ENCODE measurements around the gene HEPACAM2.

The HEPACAM2 gene

DNA sequence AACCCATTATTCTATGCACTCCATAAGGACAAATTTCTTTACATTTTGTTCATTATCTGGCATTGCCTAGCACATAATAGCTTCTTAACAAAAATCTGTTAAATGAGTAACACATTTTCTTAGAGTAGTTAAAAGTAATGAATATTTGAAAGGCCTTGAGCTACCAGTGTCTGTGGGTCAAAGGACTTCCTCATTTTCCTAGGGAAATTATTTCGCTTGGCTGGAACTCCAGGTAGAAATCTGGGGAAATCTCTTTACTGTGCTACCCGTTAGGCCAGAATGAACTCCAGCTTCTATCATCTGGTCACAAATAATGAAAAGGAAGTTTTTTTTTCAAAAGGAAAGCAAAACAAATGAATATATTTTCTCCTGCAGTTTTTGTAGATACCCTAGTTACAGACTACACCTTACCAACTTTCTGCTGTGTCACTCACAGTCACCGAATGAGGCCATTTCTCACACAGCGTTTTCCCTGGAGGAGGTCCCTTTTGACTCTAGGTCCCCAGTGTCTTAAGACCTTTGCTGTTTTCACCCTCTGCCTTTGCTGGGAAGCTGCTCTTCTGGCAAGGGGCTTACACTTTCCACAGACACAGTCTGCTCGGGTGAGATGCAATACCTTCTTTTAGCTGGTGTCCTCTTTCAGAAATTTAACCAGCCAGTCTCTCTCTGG lies 79.7 kb downstream of the HEPACAM2 start:
- peak overlapping the region; percentile 66 to 97 (median 80) for H3K4me2 ChIP-seq
- H4K20me1 ChIP-seq, result no peaks in the 10 kb centered on the region
- H3K4me1 ChIP-seq, result peaks cover 24 to 60% (median 35%) of the 10 kb centered on the region in 10 experiments
- peak overlapping the region; percentile 53 to 63 (median 56); a peak in 16 of 20 replicates for H3K4me3 ChIP-seq
- no peak for TF ChIP-seq Cebpa-rat (IDR thresholded peaks at IDR 0.05)
- H3K27ac ChIP-seq, result peak overlapping the region in 9 of 11 experiments; percentile 33 to 77 (median 67); a peak in 15 of 22 replicates
- no peaks in the 10 kb centered on the region for H3K27me3 ChIP-seq
- no peaks in the 10 kb centered on the region for H3K9me3 ChIP-seq (replicated peaks in 1 of 11)
- peak overlapping the region; percentile 1 to 72 (median 65); a peak in 12 of 22 replicates for H3K9ac ChIP-seq
- H3K36me3 ChIP-seq, result peaks cover 0 to 29% (median 3%) of the 10 kb centered on the region in 11 experiments; a peak in 8 of 22 replicates

GRCh38 chr7:93146036-93146435 lies 80.2 kb downstream of the HEPACAM2 start:
- Histone ChIP-seq H3K9ac (no peak overlapping the region), H3K4me1 (peaks cover 24 to 54% (median 35%) of the 10 kb centered on the region in 10 experiments), H3K27ac (peak overlapping the region in 2 of 11 experiments; percentile 30 to 70; a peak in 1 of 22 replicates), H3K4me3 (no peak overlapping the region), H3K27me3 (no peaks in the 10 kb centered on the region), H4K20me1 (no peaks in the 10 kb centered on the region), H3K36me3 (peaks cover 0 to 31% (median 3%) of the 10 kb centered on the region in 11 experiments; a peak in 8 of 22 replicates), H3K9me3 (replicated peaks in 1 of 11) (no peaks in the 10 kb centered on the region), H3K4me2 (peak overlapping the region; percentile 38 to 97 (median 78))
- TF ChIP-seq Cebpa-rat (IDR thresholded peaks at IDR 0.05), result no peak

DNA sequence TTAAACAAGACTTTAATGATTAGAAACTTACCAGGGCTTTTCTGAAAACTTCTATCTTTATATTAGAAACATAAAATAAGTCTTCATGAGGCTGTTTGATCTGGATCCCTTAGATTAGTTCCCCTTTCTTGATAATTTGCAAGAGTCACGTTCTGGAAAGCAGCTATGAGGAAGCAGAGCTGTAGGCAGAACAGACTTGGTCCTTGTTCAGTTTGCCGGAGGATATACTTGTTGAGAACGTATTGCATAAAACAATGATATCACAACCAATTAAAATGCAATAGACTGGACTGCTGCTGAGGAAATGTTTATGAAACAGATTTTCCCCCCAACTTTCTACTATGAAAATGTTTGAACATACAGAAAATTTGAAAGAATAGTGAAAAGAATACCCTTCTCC lies 80.9 kb downstream of the HEPACAM2 start:
- Histone ChIP-seq H4K20me1 (no peaks in the 10 kb centered on the region), H3K4me1 (peaks cover 24 to 47% (median 34%) of the 10 kb centered on the region in 10 experiments), H3K27ac (no peak overlapping the region), H3K27me3 (no peaks in the 10 kb centered on the region), H3K4me3 (no peak overlapping the region), H3K4me2 (peak overlapping the region in 9 of 11 experiments; percentile 49 to 97 (median 78); a peak in 15 of 22 replicates), H3K9me3 (replicated peaks in 1 of 11) (no peaks in the 10 kb centered on the region), H3K36me3 (peaks cover 0 to 37% (median 3%) of the 10 kb centered on the region in 11 experiments; a peak in 8 of 22 replicates), H3K9ac (no peak overlapping the region)
- TF ChIP-seq Cebpa-rat (IDR thresholded peaks at IDR 0.05), result no peak

GRCh38 chr7:93142127-93142526 lies 84.1 kb downstream of the HEPACAM2 start:
- no peak overlapping the region for H3K4me2 ChIP-seq
- no peak overlapping the region for H3K4me3 ChIP-seq
- no peaks in the 10 kb centered on the region for H3K27me3 ChIP-seq
- H3K27ac ChIP-seq, result no peak overlapping the region
- peaks cover 0 to 61% (median 3%) of the 10 kb centered on the region in 11 experiments; a peak in 9 of 22 replicates for H3K36me3 ChIP-seq
- no peak for TF ChIP-seq Cebpa-rat (IDR thresholded peaks at IDR 0.05)
- peaks cover 17 to 27% (median 18%) of the 10 kb centered on the region in 10 experiments for H3K4me1 ChIP-seq
- H3K9ac ChIP-seq, result no peak overlapping the region
- no peaks in the 10 kb centered on the region for H4K20me1 ChIP-seq
- H3K9me3 ChIP-seq (replicated peaks in 1 of 11), result no peaks in the 10 kb centered on the region

- Histone ChIP-seq H3K4me3 (no peak overlapping the region), H3K4me2 (no peak overlapping the region), H3K9ac (no peak overlapping the region), H4K20me1 (no peaks in the 10 kb centered on the region), H3K4me1 (peaks cover 3 to 13% (median 4%) of the 10 kb centered on the region in 10 experiments; a peak in 19 of 20 replicates), H3K27ac (no peak overlapping the region), H3K27me3 (no peaks in the 10 kb centered on the region), H3K36me3 (peaks cover 0 to 75% (median 4%) of the 10 kb centered on the region in 11 experiments; a peak in 12 of 22 replicates), H3K9me3 (replicated peaks in 1 of 11) (peaks cover 0 to 6% (median 0%) of the 10 kb centered on the region in 11 experiments; a peak in 2 of 22 replicates)
- TF ChIP-seq Cebpa-rat (IDR thresholded peaks at IDR 0.05), result no peak
Measured at GRCh38 chr7:93140582-93141191, 85.6 kb downstream of the HEPACAM2 start.

DNA sequence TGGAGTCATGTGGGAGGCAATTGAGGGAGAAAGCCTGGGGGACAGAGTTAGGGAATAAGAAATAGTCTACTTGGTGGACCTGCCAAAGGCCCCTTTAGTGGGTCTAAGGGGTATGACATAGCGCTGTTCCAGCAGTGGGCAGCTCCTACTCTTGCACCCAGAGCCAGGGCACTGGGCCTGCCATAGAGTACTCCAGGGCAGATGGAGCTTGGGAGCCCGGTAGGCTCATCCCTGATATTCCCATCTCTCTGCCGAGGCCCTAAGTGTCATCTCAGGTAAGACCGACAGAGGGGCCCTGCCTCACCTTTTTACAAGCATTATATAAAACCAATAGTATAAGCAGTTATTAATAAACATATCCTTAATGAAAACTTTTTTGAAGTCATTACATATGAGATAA lies 87.7 kb downstream of the HEPACAM2 start:
- Histone ChIP-seq H3K36me3 (peaks cover 0 to 75% (median 14%) of the 10 kb centered on the region in 11 experiments; a peak in 14 of 22 replicates), H3K9me3 (replicated peaks in 1 of 11) (peaks cover 0 to 27% (median 10%) of the 10 kb centered on the region in 11 experiments; a peak in 11 of 22 replicates), H3K4me1 (peaks cover 0 to 2% (median 0%) of the 10 kb centered on the region in 10 experiments; a peak in 3 of 20 replicates), H3K4me2 (no peak overlapping the region), H3K27me3 (no peaks in the 10 kb centered on the region), H3K27ac (no peak overlapping the region), H4K20me1 (no peaks in the 10 kb centered on the region), H3K9ac (no peak overlapping the region), H3K4me3 (no peak overlapping the region)
- TF ChIP-seq Cebpa-rat (IDR thresholded peaks at IDR 0.05), result no peak
